Measurements from ENCODE around the gene SPANXN2.
"Not testable (repeated sequence)": the region's sequence is repeated elsewhere in the genome, so short reads cannot be mapped to it uniquely, and the experiment has no call there.

SPANXN2 gene, protein sequence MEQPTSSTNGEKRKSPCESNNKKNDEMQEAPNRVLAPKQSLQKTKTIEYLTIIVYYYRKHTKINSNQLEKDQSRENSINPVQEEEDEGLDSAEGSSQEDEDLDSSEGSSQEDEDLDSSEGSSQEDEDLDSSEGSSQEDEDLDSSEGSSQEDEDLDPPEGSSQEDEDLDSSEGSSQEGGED

DNA sequence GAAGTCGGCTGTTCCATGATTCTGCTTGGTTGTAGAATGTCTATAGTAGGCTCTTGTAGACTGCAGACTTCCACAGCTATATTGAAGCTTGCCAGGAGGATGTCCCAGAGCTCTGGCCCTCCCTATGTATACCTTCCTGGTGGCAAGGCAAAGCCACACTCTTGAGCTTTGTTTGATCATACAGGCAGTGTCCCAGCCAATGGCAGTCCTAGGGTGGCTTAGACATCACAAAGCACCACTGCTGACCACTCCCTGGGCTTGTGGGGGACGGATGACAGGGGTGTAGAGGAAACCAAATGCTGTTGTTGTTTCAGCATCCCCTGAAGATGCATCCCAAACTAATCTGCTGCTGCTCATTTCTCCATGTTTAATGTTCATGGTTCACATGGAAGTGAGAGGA is at the start of gene SPANXN2:
TSS of gene SPANXN2 (minus strand) at position 101 of the 400 bp plus-strand sequence. CDS start at position 17, 84 bp downstream.
- not testable (repeated sequence) for DNase-seq (ENCODE audit: low spot score)

DNA sequence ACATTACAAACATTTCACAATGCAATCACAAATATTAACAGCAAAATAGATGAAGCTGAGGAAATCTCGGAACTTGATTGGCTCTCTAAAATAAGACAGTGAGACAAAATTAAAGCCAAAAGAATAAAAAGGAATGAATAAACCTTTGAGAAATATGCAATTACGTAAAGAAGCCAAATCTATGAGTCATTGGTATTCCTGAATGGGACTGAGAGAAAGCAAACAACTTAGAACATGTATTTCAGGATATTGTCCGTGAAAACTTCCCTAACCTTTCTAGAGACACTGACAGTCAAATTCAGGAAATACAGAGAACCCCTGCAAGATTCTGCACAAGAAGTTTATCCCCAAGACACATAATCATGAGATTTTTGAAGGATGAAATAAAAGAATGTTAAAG is 48.4 kb upstream of the SPANXN2 start:
- no peak for DNase-seq (ENCODE audit: low spot score)

DNA sequence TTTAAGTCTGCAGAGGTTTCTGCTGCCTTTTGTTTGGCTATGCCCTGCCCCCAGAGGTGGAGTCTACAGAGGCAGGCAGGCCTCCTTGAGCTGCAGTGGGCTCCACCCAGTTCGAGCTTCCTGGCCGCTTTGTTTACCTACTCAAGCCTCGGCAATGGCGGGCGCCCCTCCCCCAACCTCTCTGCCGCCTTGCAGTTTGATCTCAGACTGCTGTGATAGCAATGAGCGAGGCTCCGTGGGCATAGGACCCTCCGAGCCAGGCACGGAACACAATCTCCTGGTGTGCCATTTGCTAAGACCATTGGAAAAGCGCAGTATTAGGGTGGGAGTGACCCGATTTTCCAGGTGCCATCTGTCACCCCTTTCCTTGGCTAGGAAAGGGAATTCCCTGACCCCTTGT is 47.2 kb upstream of the SPANXN2 start:
- DNase-seq (ENCODE audit: low spot score): not testable (repeated sequence)

DNA sequence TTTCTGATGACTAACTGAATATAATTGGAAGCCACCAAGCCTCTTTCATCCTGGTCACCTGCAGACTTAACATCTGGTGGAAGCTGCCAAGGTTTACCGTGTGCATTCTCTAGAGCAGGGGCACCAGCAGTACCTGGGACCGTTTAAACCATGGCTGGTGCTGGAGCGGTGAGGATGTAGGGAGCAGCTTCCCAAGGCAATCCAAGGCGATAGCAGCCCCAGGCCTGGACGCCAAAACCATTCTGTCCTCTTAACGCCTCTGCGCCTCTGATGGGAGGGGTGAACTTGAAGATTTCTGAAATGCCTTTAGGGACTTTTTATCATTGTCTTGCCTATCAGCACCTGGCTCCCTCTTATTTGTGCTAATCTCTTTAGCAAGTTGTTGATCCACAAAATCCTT is 37.3 kb upstream of the SPANXN2 start:
- no peak for DNase-seq (ENCODE audit: low spot score)

DNA sequence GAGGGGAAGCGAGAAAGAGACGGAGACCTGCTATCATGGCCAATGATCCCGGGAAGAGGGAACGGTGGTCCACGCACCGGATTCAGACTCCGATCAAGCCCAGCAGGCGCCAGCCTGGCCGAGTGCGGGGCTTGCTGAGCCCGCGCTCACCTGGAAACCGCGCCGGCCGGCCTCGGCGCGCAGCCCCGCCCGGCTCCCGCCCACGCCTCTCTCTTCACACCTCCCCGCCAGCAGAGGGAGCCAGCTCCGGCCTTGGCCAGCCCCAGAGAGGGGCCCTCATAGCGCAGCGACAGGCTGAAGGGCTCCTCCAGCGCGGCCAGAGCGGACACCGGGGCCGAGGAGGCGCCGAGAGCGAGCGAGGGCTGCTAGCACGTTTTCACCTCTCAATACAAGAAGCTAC is 36.8 kb upstream of the SPANXN2 start:
- DNase-seq (ENCODE audit: low spot score): no peak

DNA sequence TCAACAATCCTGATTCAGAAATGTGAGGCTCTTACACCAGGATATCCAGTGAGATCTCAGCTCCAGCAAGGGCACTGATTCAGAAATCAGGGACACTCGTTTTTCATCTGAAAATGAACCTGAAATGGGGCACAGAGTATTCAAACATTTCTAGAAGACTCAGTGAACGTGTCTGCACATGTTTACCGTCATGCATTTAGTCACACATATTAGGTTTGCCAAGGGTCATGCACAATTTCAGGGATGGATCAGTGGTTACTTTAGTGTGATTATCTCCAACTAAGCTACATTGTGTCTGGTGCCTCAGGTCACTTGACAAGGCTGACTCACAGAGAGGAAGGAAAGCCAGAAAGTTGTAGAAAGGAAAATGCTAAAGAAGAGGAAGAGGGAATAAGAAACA is 33.6 kb upstream of the SPANXN2 start:
- DNase-seq (ENCODE audit: low spot score): no peak

DNA sequence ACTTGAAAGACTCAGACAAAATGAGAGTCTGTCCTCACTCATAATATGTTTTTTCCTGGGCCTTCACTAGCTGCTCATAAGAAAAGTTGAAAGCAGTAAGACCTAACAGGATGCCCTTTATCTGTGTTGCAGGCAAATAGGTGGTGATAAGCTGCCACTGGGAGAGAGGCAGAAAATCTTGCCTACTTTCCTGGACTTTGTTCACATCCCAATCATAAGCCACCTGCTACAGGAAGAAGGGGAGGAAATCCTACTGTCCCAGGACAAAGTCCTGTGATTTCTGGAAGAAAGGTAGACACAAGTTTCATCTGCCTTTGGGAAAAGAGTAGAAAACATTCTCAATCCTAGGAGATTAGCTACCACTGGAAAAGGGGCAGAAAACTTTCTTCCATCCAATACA is 13.3 kb upstream of the SPANXN2 start:
- no peak for DNase-seq (ENCODE audit: low spot score)

DNA sequence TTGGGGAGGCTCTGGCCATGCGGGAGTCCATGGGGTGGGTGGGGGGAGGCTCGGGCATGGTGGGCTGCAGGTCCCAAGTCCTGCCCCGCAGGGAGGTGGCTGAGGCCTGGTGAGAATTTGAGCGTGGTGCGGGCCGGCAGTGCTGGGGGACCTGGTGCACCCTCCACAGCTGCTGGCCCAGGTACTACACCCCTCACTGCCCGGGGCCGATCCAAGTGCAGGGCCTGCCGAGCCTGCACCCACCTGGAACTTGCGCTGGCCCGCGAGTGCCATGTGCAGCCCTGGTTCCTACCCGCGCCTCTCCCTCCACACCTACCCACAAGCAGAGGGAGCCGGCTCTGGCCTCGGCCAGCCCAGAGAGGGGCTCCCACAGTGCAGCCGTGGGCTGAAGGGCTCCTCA is 5.7 kb upstream of the SPANXN2 start:
- DNase-seq (ENCODE audit: low spot score): no peak

DNA sequence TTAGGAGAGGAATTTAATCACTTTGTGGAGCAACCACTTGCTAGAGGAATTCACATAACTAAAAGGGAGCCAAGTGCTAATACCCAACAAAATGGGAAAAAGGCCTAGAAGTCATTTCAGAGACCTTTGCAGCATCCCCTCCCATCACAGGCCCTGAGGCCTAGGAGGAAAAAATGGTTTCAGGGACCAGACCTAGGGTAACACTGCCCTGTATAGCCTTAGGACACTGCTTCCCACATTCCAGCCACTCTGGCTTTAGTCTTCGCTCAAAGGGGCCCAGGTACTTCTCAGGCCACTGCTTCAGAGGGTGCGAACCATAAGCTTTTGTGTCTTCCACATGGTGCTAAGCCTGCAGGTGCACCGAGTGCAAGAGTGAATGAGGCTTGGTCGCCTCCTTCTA is 19.1 kb downstream of the SPANXN2 start:
- DNase-seq (ENCODE audit: low spot score): no peak

DNA sequence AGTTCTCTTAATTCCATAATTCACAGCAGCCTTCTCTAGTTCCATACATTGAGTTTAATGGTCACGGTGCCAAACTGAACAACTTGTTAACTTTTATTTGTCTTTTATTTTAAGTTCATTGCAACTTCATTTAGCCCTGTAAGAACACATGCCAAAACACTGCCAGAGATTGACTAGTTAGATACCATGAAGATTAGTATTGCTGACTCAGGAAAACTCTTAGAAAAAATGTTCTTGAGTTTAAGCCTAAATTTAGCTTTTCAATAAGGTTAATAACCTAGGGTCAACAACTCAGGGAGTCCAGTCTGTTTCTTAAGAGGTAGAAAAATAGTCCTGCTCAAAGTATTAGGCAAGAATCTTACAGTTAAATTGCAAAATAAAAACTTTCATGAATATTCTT is 25.7 kb downstream of the SPANXN2 start:
- no peak for DNase-seq (ENCODE audit: low spot score)

DNA sequence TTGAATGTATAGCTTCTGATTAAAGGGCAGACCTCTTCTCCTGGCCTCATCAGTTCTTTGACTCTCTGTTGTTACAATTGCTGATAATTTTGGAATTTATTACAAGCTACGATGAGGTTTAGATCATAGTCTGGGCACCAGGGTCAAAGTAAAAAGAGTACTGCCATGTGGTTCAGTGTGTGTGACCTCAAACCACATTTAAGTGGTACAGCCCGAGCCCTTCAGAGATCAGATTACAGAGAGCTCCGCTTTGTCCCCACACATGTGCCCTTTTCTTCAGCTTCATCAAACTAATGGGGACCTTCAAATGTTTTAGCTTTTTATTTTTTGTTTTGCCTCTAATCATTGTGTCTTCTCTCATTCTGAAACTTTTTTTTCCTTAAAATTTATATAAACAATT is 37.1 kb downstream of the SPANXN2 start:
- no peak for DNase-seq (ENCODE audit: low spot score)

DNA sequence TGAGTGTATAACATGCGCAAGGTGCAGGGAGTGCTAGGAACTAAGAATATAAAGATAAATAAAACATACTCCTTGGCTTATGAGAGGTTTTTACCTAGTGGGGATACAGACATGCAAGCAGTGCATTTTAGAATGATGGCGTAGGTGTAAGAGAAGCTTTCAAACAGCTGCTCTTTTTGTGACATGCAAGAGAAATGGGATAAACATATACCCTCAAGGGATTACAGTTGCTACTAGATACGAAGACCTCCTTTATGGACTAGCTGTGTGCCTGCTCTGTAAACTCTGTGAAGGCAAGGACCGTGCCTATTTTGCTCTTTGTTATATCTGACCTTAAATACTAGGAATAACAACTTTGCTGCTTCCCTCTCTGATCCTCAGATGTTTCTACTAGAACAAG is 45.6 kb downstream of the SPANXN2 start:
- DNase-seq (ENCODE audit: low spot score): no peak

DNA sequence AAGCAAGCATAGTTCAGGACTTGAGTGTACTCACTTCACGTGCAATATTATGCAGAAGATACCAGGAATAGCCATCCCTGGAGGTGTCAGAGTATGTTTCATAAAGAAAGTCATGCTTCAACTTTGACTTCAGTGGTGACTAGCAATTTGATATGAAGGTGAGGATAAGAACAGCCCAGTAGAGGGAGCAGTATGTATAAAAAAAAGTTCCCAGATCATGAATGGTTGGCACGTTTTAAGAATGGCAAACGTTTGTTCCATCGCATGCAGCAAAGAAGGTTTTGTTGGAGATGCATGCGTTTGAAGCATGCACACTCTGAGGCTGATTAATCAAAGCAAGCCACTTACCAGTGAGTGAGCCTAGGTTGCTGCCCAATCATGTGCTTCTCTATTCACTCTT is 51.2 kb downstream of the SPANXN2 start:
- peak; percentile 4 for DNase-seq (ENCODE audit: low spot score)

DNA sequence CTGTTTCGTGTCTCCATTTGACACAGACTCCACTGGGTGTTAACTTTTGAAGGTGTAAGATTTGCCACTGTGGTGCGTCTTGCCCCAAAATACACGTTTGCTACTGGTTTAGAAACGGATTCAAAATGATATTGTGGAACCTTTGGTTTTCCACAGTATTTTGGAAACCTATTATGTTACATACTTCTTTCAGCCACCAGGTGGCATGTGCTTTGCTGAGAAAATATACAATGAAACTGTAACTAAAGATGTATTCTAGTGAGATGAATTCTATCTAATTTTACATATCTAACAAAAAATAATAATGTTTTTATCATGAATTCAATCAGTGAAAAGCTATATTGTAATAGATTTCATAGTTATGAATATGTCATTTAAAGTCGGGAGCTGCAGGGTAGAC is 56.2 kb downstream of the SPANXN2 start:
- peak; percentile 14 for DNase-seq (ENCODE audit: low spot score)

DNA sequence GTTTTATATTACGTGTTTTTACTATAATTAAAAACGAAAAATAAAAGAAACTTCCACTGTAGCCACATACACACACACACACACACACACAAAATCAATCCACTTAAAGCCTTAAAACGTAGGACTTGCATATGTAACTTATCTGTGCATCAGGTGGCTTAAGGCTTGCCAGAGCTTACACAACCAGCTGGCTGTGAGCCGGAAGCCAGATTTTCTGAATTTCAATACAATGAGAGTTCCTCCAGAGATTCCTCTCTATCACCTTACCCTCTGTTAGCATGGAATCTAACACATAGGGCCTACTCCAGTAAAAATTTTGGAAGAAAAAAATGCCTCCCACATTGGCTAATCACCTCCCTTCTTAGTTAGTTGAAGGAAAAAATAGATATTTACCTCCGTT is 56.8 kb downstream of the SPANXN2 start:
- no peak for DNase-seq (ENCODE audit: low spot score)
